SH-SY5Y (cell line): ENCODE data around the gene FOXP3.

Experiments used
- GATA2 ChIP-seq: IDR thresholded peaks from 2 replicates; pipeline ENCODE4 v1.6.1; 2011; ENCODE audit warnings: mild to moderate bottlenecking, low read depth, low read length
- GATA3 ChIP-seq: IDR thresholded peaks from 2 replicates; pipeline ENCODE4 v1.6.1; 2011; ENCODE audit warnings: low read depth, mild to moderate bottlenecking, low read length, moderate library complexity

The FOXP3 gene

DNA sequence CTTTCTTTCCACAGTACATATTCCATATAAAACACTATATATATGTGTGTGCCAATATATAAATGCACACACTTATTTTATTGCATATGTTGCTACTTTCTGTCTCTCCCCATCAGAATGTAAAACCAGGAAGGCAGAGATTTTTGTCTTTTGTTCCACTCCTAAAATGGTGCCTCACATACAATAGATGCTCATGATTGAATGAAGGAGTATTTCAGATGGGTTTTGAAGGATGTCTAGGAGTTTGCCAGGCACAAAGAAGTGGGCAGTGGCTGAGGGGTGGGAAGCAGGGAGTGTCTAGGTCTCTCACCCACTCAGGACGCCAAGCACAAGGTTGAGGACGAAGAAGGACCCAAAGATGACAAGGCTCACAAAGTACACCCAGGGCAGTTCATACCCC lies 36.8 kb downstream of the FOXP3 start:
- TF ChIP-seq GATA3 (no peak), GATA2 (no peak)

DNA sequence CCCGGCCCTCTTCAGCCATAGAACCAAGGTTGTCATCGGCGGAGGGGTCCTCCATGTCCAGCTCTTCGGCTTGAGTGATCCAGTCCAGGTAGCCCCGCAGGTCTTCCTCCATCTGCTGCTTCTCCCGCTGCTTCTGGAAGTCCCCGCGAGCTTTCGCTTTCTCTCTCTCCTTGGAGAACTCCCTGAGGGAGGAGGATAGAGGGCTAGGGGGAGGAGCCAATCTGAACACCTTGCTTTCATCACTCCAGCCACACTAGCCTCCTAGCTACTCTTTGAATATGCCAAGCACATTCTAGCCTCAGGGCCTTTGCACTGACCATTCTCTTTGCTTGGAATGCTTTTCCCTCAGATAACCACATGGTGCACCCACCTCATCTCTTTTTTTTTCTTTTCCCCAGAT lies 37.6 kb downstream of the FOXP3 start:
- TF ChIP-seq GATA3 (no peak), GATA2 (no peak)

DNA sequence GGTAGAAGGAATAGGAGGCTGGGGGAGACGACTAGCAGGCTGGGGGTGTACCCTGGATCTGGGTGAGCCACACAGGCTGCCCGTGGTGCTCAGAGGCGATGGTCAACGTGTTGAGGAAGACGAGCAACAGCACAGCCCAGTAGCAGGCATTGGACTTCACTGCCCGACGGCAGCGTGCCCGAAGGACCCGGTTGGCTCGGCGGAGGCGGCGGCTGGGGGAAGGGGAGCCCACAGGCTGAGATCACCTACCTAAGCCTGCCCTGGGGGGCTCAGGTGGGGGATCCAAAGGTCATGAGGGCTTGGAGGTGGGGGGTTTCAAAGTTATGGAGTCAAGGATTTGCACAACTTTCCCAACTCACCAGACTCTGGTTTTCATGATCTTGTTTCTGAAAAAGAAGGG lies 38.7 kb downstream of the FOXP3 start:
- TF ChIP-seq GATA3 (no peak), GATA2 (no peak)

DNA sequence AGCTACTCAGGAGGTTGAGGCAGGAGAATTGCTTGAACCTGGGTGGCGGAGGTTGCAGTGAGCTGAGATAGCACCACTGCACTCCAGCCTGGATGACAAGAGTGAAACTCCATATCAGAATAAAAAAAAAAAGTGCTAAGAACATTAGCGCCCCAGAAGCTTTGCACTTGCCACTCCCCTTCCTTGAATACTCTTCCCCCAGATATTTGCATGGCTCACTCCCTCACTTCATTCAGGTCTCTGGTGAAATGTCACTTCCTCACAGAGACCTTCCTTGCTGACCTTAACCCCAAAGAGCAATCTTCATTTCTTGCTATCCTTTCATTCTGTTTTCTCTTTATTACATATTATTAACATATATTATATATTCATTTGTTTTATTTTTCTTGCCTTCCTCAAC lies 42.6 kb downstream of the FOXP3 start:
- TF ChIP-seq GATA2 (no peak), GATA3 (no peak)

DNA sequence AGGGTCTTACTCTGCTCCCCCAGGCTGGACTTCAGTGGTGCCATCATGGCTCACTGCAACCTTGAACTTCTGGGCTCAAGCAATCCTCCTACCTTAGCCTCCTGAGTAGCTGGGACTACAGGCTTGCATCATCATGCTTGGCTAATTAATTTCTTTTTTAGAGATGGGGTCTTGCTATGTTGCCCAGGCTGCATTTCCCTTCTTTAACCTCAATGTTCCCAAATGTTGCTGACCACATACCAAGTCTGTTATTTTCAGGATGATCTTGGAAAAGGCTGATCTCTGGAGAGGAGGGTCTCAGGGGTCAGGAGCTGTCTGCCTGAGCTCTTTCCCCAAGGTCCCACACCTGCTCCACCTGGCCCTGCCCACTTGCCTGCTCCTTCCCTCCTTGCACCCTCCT lies 44.4 kb downstream of the FOXP3 start:
- no peak for TF ChIP-seq GATA2

DNA sequence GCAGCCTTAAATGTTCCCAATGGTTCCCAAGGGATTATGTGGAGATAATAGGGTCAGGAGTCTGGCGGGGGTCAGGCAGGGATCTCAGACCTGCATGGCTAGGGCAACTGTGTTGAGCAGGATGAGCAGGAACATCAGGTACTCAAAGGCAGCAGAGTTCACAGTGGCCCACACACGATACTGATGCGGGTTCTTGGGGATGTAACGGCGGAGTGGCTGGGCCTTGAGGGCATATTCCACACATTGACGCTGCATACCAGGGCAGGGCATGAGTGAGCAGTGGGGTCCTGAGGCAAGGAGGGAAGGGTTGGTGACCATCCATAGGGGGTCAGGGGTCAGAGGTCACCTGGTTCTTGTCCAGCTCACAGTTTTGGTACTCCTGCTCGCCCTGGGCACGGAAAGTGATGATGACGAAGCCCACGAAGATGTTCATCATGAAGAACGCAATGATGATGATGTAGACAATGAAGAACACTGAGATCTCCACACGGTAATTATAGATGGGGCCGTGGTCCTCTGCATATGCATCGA lies 49.4 kb downstream of the FOXP3 start:
- no peak for TF ChIP-seq GATA3
- no peak for TF ChIP-seq GATA2

DNA sequence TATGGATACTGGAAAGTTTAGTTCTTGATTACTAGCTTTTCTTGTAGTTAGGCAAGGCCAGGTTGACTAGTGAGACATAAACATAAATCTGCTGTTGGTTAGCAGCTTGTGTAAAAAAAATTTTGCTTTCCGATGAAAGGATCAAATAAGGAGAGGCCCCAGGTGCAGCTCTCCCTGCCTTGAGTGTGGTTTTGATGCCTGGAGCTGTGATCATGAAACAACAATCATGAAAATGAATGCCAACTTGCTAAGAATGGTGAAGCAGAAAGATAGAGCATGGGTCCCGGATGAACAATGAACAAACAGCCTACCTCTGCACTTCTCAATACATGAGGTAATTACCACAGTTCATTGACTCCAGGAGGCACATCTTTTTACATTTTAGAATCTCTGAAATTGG lies 50.1 kb downstream of the FOXP3 start:
- TF ChIP-seq GATA2: no peak
- TF ChIP-seq GATA3: no peak

DNA sequence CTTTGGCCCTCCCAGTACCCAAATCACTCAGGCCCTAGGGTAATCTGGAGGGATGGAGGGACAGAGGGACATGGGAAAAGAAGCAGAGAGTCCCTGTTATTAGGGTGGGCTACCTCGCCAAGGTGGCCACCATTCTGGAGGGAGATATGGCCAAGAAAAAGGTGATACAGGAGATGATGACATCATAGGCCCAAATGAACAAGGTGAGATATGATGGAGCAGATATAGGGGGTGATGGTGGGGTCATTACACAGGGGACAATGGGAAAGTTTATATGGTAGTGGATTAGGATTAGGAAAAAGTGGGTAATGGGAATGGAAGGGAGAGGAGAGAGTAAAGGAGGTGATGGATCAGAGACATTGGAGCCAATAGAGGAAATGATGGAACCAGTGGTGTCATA lies 51.6 kb downstream of the FOXP3 start:
- TF ChIP-seq GATA2 (no peak), GATA3 (no peak)

DNA sequence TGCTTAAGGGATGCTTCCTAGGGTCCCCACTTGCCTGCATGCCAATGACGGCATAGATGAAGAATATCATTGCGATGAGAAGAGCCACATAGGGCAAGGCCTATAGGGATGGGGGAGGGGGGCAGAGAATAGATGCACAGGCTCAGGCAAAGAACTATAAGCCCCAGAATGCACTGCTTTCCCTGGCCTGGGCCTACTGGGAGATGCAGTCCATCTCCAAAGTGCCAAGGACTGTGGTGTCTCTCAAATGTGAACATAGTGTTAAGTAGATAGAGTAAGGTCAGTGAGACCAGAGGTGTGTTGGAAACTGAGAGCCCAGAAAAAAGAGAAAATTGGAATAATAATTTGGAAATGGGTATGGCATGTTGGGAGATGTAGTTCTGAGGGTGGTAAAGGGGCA lies 52.3 kb downstream of the FOXP3 start:
- TF ChIP-seq GATA3 (no peak), GATA2 (no peak)

DNA sequence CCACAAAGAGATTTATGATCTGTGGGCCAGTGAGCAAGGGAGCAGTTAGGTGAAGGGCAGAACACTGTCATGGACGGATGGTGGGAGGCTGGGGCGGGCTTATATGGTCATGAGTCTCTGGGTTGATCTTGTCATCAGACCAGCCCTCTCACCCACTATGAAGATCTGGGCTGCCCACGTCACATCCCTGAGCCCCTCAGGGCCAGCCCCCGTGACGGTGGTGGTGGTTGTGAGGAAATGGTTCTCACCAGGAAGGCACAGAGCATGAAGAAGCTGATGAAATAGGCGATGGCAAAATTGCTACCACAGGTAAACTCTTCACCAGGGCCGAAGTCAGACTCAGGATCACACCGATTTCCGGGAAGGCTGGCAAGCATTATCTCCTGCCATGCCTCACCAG lies 53.4 kb downstream of the FOXP3 start:
- TF ChIP-seq GATA2: no peak
- TF ChIP-seq GATA3: no peak

DNA sequence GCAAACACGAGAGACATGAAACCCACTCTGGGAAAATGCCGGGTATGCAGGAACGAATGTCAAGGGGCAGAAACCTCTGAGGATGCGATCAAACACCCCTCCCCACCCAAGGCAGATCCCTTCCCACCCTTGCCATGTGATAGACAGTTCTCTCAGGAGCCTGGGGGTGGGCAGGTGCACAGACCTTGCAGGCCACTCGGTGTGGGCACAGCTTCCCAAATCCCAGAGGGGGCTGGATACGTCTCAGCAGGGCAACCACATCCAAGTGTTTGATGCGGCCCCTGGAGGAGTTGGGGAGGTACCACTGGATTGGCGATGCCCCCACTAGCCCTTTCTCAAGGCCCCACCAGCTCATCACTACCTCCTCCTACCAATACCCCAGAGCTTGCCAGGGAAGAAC lies 54.1 kb downstream of the FOXP3 start:
- no peak for TF ChIP-seq GATA2
- TF ChIP-seq GATA3: no peak

DNA sequence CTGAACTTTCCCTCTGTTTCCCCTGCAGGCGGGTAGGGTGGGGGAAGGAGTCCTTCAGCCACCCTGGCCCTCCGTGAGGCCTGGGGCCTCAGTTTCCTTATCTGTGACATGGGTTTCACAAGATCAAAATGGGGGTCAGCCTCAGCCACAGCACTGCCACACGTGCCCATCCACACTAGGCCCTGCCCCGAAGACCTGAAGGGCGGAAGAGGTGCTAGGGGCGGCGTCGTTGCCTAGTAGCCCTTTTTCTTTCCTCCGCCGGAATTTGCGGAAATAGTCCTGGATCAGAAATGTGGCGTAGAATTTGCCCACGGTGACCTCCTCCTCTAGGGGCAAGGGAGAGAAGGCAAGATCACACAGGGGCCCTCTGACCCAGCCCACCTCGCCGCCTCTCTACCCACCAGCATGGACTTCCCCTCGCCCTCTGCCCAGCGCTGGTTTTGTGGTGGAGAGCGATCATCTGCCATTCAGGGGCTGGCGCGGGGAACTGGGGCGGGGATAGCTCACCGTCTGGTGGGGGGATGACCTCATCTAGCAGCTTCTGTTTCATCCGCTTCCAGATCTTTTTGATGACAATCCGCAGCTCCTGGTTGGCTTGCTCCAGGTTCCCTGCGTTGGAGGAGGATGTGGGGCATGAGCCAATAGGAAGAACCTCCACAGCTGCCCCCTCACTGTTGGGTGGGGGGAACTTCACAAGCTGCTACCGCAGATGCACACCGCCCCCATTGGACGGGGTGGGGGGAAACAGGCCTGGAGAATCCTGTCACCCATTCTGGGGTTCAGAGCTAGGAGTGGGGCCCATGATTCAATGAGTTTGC lies 54.9 kb downstream of the FOXP3 start:
- TF ChIP-seq GATA3 (no peak), GATA2 (no peak)

DNA sequence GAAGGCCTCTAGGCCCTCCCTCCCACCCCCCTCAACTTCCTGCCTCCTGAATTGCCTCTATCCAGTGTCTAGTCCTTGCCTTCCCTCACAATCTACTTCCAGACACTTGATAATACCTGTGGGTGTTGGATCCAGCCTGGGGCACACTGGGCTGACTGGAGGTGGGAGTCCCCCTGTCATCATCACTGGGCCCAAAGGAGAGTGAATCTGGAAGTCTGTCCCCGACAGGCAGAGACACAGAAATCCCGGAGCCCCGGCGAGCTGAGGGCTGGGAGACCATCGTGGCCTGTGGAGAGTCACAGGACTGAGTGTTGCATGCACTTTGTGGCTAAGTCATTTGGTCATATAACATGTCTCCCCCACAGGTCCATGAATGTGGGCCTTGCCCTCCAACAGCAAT lies 56.1 kb downstream of the FOXP3 start:
- no peak for TF ChIP-seq GATA3
- no peak for TF ChIP-seq GATA2

DNA sequence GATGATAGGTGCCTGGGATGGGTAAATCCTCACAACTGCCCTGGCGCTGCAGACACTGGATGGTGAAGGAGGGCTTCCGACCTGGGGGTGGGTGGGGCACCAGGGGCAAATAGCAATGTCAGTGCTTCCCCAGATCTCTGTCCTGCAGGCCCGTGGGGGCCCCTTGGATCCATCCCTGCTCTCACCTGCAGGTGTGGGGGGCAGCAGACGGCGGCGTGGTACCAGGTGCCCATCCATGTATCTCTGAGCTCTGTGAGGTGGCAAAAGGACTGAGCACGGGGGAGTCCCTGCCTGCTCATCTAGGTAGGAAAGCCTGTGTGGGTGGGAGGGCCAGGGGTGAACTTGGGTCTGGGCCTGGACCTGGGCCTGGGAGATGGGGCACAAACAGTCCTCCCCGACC lies 58.0 kb downstream of the FOXP3 start:
- TF ChIP-seq GATA3: no peak

DNA sequence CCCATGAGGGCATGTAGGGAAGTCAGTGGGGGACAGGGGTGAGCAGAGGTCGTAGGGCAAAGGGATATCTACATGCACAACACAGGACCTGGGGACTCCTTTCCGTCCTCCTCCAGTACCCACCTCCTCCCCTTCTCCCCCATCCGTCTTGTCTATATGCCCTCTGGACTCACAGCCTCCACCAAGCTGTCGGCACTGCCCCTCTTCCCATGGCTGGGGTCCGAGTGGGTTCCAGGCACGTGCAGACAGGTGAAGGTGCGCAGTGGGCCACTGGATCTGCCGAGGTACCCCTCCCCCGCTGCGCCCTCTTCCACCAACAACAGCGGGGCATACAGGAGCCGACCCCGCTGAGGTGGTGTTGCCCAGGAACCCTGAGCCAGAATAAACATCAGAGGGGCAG lies 59.1 kb downstream of the FOXP3 start:
- TF ChIP-seq GATA3 (no peak), GATA2 (no peak)

DNA sequence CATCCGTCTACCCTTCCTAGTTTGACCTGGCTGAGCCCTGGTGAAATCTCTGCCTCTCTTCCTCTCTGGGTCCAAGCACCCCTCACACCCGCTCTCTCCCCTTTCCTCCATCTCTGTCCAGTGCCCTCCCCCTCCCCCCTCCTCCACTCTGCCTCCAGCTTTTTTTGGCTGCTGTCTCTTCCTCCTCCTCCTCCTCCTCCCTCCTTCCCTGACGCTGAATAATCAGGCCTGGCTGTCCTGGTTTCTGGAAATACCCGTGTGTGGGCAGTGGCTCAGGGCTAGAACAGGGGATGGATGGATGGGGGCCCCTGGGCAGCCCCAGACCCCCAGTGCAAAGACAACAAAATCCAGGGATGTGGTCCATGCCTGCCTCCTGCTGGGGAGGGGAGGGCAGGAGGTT lies 59.8 kb downstream of the FOXP3 start:
- no peak for TF ChIP-seq GATA2
- TF ChIP-seq GATA3: no peak

DNA sequence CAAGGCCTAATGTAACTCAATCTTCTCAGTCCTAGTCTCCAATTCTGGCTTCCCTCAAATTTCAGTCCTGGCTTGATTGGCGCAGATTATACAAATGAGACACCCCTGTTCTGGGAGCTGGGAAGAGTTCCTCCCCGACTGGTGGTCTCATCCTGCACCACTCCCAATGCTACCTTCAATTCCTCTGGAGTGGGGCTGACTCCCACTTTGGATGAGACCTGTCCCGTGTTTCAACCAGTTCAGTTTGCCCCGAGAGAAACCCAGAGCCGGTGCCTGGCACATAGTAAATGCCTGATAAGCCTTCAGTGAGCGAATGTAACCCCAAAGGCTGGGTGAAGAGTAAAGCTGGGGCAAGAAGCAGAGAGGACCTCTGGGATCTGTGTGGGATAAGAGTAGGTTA lies 60.5 kb downstream of the FOXP3 start:
- TF ChIP-seq GATA2 (no peak), GATA3 (no peak)
